Osteoblast (primary cell): ENCODE measurements around the gene NRG2. TPM values are rescaled to one million over a fixed set of nuclear protein-coding genes. Genes with fewer than 3 reads are reported as not detected.

Experiments used
- DNase-seq: peaks from one replicate; pipeline ENCODE4 v3.0.0; 2011; ENCODE audit warnings: low spot score, mixed read lengths; ENCODE audit not compliant: insufficient read length; ENCODE audit errors: missing footprints
- H2AFZ ChIP-seq: 2 replicates; pipeline ENCODE4 v1.6.0; 2011; ENCODE audit warnings: mild to moderate bottlenecking, low read length
- H3K27ac ChIP-seq: 2 replicates; pipeline ENCODE4 v1.5.1; 2011; ENCODE audit warnings: mild to moderate bottlenecking, low read depth, low read length, moderate library complexity
- H3K27me3 ChIP-seq: 2 replicates; pipeline ENCODE4 v1.6.0; 2012; ENCODE audit warnings: mild to moderate bottlenecking, control low read depth, inconsistent platforms, low read length, moderate library complexity; ENCODE audit not compliant: insufficient read depth
- H3K36me3 ChIP-seq: 2 replicates; pipeline ENCODE4 v1.5.1; 2011; ENCODE audit warnings: mild to moderate bottlenecking, low read length, control low read depth, moderate library complexity; ENCODE audit not compliant: insufficient read depth
- H3K4me1 ChIP-seq: 2 replicates; pipeline ENCODE4 v1.5.1; 2011; ENCODE audit warnings: mild to moderate bottlenecking, low read length, control low read depth, moderate library complexity; ENCODE audit not compliant: insufficient read depth
- H3K4me2 ChIP-seq: 2 replicates; pipeline ENCODE4 v1.6.0; 2011; ENCODE audit warnings: mild to moderate bottlenecking, low read length; ENCODE audit not compliant: insufficient read depth
- H3K4me3 ChIP-seq: fragments of 200-600 bp; sonication (generic); 3 replicates; pipeline ENCODE4 v1.5.1; 2012; ENCODE audit warnings: mild to moderate bottlenecking, low read length, inconsistent platforms; ENCODE audit not compliant: insufficient read depth
- H3K79me2 ChIP-seq: 2 replicates; pipeline ENCODE4 v1.6.0; 2012; ENCODE audit warnings: mild to moderate bottlenecking, low read length, control low read depth, inconsistent platforms; ENCODE audit not compliant: insufficient read depth
- H3K9me3 ChIP-seq: 2 replicates; pipeline ENCODE4 v1.5.1; 2011; ENCODE audit warnings: low read depth, low read length, control low read depth
- H4K20me1 ChIP-seq: 2 replicates; pipeline ENCODE4 v1.6.0; 2012; ENCODE audit warnings: mild to moderate bottlenecking, low read length, control low read depth; ENCODE audit not compliant: insufficient read depth
- CTCF ChIP-seq: IDR thresholded peaks from 2 replicates; pipeline ENCODE4 v1.5.1; 2011; ENCODE audit warnings: mild to moderate bottlenecking, low read depth, low read length, moderate library complexity; ENCODE audit errors: extremely low read depth
- total RNA-seq: library from RNA; depleted of rRNA; stranded (reverse); fragments of >200 nt; gene quantifications from 2 replicates; pipeline ENCODE4 v1.2.3, GENCODE V29; 2012

The NRG2 gene
- total RNA-seq, 1 donor, result 0.72 TPM

- Histone ChIP-seq H3K36me3 (no peaks in the 10 kb centered on the region), H3K4me1 (no peaks in the 10 kb centered on the region), H3K4me3 (no peak overlapping the region), H2AFZ (no peak overlapping the region), H4K20me1 (no peaks in the 10 kb centered on the region), H3K27ac (no peak overlapping the region), H3K4me2 (no peak overlapping the region), H3K79me2 (no peaks in the 10 kb centered on the region), H3K27me3 (no peaks in the 10 kb centered on the region), H3K9me3 (no peaks in the 10 kb centered on the region)
- DNase-seq, result peak; percentile 49
- no peak for TF ChIP-seq CTCF
Observed at GRCh38 chr5:139809331-139809810, 233.7 kb downstream of the NRG2 start.

- H4K20me1 ChIP-seq, result no peaks in the 10 kb centered on the region
- H3K4me1 ChIP-seq, result no peaks in the 10 kb centered on the region
- H3K4me3 ChIP-seq, result no peak overlapping the region
- H3K4me2 ChIP-seq, result no peak overlapping the region
- H3K79me2 ChIP-seq, result no peaks in the 10 kb centered on the region
- DNase-seq, result peak; percentile 95
- H3K9me3 ChIP-seq, result no peaks in the 10 kb centered on the region
- no peak for TF ChIP-seq CTCF
- H3K27me3 ChIP-seq, result no peaks in the 10 kb centered on the region
- no peak overlapping the region for H2AFZ ChIP-seq
- no peaks in the 10 kb centered on the region for H3K36me3 ChIP-seq
- no peak overlapping the region for H3K27ac ChIP-seq
Observed at GRCh38 chr5:139808481-139809330, 234.4 kb downstream of the NRG2 start.

GRCh38 chr5:139807647-139808030 lies 235.5 kb downstream of the NRG2 start:
- Histone ChIP-seq H3K4me3 (no peak overlapping the region), H3K27ac (no peak overlapping the region), H3K36me3 (no peaks in the 10 kb centered on the region), H3K79me2 (no peaks in the 10 kb centered on the region), H3K9me3 (no peaks in the 10 kb centered on the region), H3K4me1 (no peaks in the 10 kb centered on the region), H2AFZ (no peak overlapping the region), H4K20me1 (no peaks in the 10 kb centered on the region), H3K4me2 (no peak overlapping the region), H3K27me3 (peaks cover 6% of the 10 kb centered on the region)
- no peak for TF ChIP-seq CTCF
- DNase-seq, result peak; percentile 60
